Hepatocyte (in vitro differentiated cells): ENCODE measurements around the gene EMILIN1. TPM values are rescaled to one million over a fixed set of nuclear protein-coding genes. Genes with fewer than 3 reads are reported as not detected.

ENCODE experiments used
- DNase-seq: peaks from one replicate; pipeline ENCODE4 v3.0.0-alpha.2; 2016; ENCODE audit warnings: low spot score
- H2AFZ ChIP-seq: fragments of 200-600 bp; sonication (generic); 2 replicates; pipeline ENCODE4 v1.6.0; 2016; ENCODE audit warnings: antibody characterized with exemption, mild to moderate bottlenecking
- H3K27ac ChIP-seq: fragments of 200-600 bp; sonication (generic); 2 replicates; pipeline ENCODE4 v1.5.1; 2016; ENCODE audit warnings: mild to moderate bottlenecking
- H3K27me3 ChIP-seq: fragments of 200-600 bp; sonication (generic); 2 replicates; pipeline ENCODE4 v1.6.1; 2016
- H3K36me3 ChIP-seq: fragments of 200-600 bp; sonication (generic); replicated peaks from 2 replicates; pipeline ENCODE4 v1.5.1; 2016; ENCODE audit warnings: low read depth; ENCODE audit not compliant: insufficient read depth
- H3K4me1 ChIP-seq: fragments of 200-600 bp; sonication (generic); 2 replicates; pipeline ENCODE4 v1.5.1; 2016; ENCODE audit warnings: mild to moderate bottlenecking, moderate library complexity; ENCODE audit not compliant: insufficient read depth
- H3K4me2 ChIP-seq: fragments of 200-600 bp; sonication (generic); 2 replicates; pipeline ENCODE4 v1.6.0; 2016
- H3K4me3 ChIP-seq: fragments of 200-600 bp; sonication (generic); 2 replicates; pipeline ENCODE4 v1.5.1; 2016; ENCODE audit warnings: mild to moderate bottlenecking
- H3K79me2 ChIP-seq: fragments of 200-600 bp; sonication (generic); 2 replicates; pipeline ENCODE4 v1.6.0; 2017; ENCODE audit warnings: mild to moderate bottlenecking
- H3K9me2 ChIP-seq: fragments of 200-600 bp; sonication (generic); replicated peaks from 2 replicates; pipeline ENCODE4 v1.6.0; 2017; ENCODE audit warnings: mild to moderate bottlenecking; ENCODE audit not compliant: insufficient read depth
- H3K9me3 ChIP-seq: fragments of 200-600 bp; sonication (generic); 2 replicates; pipeline ENCODE4 v1.5.1; 2016; ENCODE audit warnings: low read depth, mild to moderate bottlenecking
- H4K20me1 ChIP-seq: fragments of 200-600 bp; sonication (generic); 2 replicates; pipeline ENCODE4 v1.6.0; 2016; ENCODE audit warnings: mild to moderate bottlenecking; ENCODE audit not compliant: insufficient read depth, poor library complexity, severe bottlenecking
- CTCF ChIP-seq: fragments of 200-600 bp; sonication (generic); IDR thresholded peaks from 2 replicates; pipeline ENCODE4 v1.5.1; 2016; ENCODE audit warnings: antibody characterized with exemption, mild to moderate bottlenecking; ENCODE audit not compliant: poor library complexity
- EZH2 ChIP-seq: fragments of 200-600 bp; sonication (generic); IDR thresholded peaks from 2 replicates; pipeline ENCODE4 v1.6.1; 2016; ENCODE audit warnings: antibody characterized with exemption, mild to moderate bottlenecking, borderline replicate concordance
- EZH2phosphoT487 ChIP-seq: fragments of 200-600 bp; sonication (generic); IDR thresholded peaks from one replicate; pipeline ENCODE4 v1.6.1; 2018; ENCODE audit warnings: antibody characterized with exemption, mild to moderate bottlenecking, low read depth, moderate library complexity; ENCODE audit not compliant: unreplicated experiment, severe bottlenecking
- WGBS: methylation state at CpG from one replicate; pipeline ENCODE4 v1.1.6; 2016; ENCODE audit warnings: low lambda C conversion rate; ENCODE audit errors: missing lambda C conversion rate; 5-methylcytosine and 5-hydroxymethylcytosine counted together
- polyA plus RNA-seq: library from polyadenylated mRNA; unstranded; fragments of >200 nt; fragmentation: Nextera tagmentation; extraction: Ambion mirVana; gene quantifications from 2 replicates; pipeline ENCODE4 v1.2.1, GENCODE V29; 2016
- total RNA-seq: library from RNA; depleted of rRNA; stranded (reverse); fragments of >200 nt; gene quantifications from 2 replicates; pipeline ENCODE4 v1.2.3, GENCODE V29; 2014

EMILIN1 gene
- total and polyA plus RNA-seq, 2 experiments from 2014 or later = 80.8 to 109 TPM

DNA sequence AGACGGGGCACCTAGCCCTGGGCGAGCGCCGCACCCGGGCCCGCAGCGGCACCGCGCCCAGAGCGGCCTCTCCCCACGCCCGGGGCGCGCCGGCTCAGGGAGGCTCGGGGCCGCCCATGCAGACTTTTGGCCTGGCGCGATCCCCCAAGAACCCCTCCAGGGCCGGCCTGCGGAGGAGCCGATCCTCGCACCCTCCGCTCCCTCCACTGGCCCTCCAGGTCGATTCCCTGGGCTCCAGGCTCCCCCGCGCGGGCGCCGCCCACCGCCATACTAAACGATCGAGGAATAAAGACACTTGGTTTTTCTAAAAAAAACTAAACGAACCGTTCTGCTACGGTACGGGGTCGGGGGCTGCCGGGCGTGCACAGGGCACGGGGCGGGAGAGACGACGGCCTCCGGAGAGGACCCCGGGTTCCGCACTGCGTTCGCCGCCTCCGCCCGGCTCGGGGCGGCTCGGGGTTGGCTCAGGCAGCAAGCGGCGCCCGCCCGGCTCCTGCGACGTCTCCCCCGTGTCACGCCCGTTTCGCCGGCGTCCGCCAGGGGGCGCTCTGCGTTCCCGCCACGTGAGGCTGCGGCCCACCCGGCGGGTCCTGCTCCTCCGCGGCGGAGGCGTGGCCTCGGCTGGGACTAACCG is 7.8 kb downstream of the EMILIN1 start:
- peaks cover 3% of the 10 kb centered on the region for H4K20me1 ChIP-seq
- H3K4me1 ChIP-seq = peaks cover 18% of the 10 kb centered on the region
- peaks cover 3% of the 10 kb centered on the region for H3K79me2 ChIP-seq
- no peaks in the 10 kb centered on the region for H3K9me2 ChIP-seq
- H3K27me3 ChIP-seq = no peaks in the 10 kb centered on the region
- peak overlapping the region; percentile 100 for H3K4me2 ChIP-seq
- H3K36me3 ChIP-seq = no peaks in the 10 kb centered on the region
- DNase-seq = peak; percentile 97
- peak overlapping the region; percentile 96 for H3K27ac ChIP-seq
- WGBS = 0% methylated on average over 17 of the region's 81 CpGs
- H3K4me3 ChIP-seq = peak overlapping the region; percentile 91
- peak overlapping the region; percentile 96 for H2AFZ ChIP-seq
- H3K9me3 ChIP-seq = no peaks in the 10 kb centered on the region
- no peak for TF ChIP-seq EZH2phosphoT487
- TF ChIP-seq CTCF = peak; percentile 85

DNA sequence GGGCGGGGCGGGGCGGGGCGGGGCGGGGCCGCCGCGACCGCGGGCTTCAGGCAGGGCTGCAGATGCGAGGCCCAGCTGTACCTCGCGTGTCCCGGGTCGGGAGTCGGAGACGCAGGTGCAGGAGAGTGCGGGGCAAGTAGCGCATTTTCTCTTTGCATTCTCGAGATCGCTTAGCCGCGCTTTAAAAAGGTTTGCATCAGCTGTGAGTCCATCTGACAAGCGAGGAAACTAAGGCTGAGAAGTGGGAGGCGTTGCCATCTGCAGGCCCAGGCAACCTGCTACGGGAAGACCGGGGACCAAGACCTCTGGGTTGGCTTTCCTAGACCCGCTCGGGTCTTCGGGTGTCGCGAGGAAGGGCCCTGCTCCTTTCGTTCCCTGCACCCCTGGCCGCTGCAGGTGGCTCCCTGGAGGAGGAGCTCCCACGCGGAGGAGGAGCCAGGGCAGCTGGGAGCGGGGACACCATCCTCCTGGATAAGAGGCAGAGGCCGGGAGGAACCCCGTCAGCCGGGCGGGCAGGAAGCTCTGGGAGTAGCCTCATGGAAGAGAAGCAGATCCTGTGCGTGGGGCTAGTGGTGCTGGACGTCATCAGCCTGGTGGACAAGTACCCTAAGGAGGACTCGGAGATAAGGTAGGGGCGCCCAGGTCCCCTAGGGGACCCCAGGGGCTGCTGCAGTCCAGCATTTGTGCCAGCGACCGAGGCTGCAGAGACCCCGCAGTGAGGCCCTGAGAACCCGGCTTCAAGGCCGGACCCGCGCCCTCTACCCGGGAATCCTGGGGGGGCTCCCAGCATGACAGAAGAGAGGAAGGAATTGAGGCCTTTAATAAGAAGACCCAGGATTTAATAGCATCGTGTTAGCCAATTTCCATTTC is 8.5 kb downstream of the EMILIN1 start, which contains the start of gene KHK:
Gene KHK, plus strand, starts transcription at position 49 of the 870 bp plus-strand sequence. Its CDS starts 488 bp downstream, at position 537.
- TF ChIP-seq EZH2 (no peak), CTCF (no peak), EZH2phosphoT487 (no peak)
- Histone ChIP-seq H3K4me1 (peaks cover 13% of the 10 kb centered on the region), H3K4me2 (peak within 1 kb of the TSS; percentile 100), H4K20me1 (peaks cover 3% of the 10 kb centered on the region), H3K36me3 (no peaks in the 10 kb centered on the region), H3K9me3 (no peaks in the 10 kb centered on the region), H2AFZ (peak within 1 kb of the TSS; percentile 96), H3K79me2 (no peaks in the 10 kb centered on the region), H3K27ac (peak within 1 kb of the TSS; percentile 96), H3K9me2 (no peaks in the 10 kb centered on the region), H3K27me3 (no peaks in the 10 kb centered on the region), H3K4me3 (peak within 1 kb of the TSS; percentile 91)
- DNase-seq = peak; percentile 68
- 12% methylated on average over 35 of the region's 54 CpGs for WGBS

GRCh38 chr2:27087823-27088410 is 9.5 kb downstream of the EMILIN1 start:
- H3K27me3 ChIP-seq = no peaks in the 10 kb centered on the region
- WGBS = 80% methylated on average over 5 of the region's 5 CpGs
- H4K20me1 ChIP-seq = peaks cover under 1% of the 10 kb centered on the region
- H3K4me1 ChIP-seq = peaks cover 16% of the 10 kb centered on the region
- DNase-seq = no peak
- no peak overlapping the region for H2AFZ ChIP-seq
- H3K79me2 ChIP-seq = no peaks in the 10 kb centered on the region
- H3K9me2 ChIP-seq = no peaks in the 10 kb centered on the region
- H3K4me2 ChIP-seq = peak overlapping the region; percentile 100
- H3K36me3 ChIP-seq = no peaks in the 10 kb centered on the region
- H3K4me3 ChIP-seq = no peak overlapping the region
- no peak overlapping the region for H3K27ac ChIP-seq
- H3K9me3 ChIP-seq = no peaks in the 10 kb centered on the region
- no peak for TF ChIP-seq EZH2
- TF ChIP-seq EZH2phosphoT487 = no peak
- TF ChIP-seq CTCF = no peak
